SK-N-SH (cell line): ENCODE results near the gene SDHA. TPM values are rescaled to one million over a fixed set of nuclear protein-coding genes. Genes with fewer than 3 reads are reported as not detected.
"Not testable (repeated sequence)": the region's sequence is repeated elsewhere in the genome, so short reads cannot be mapped to it uniquely, and the experiment has no call there.

Source experiments
- CTCF ChIA-PET: fragments of 300-600, 350-600 bp; formaldehyde crosslinking; extraction: SDS; loops from one replicate; lab custom pipeline; 2021; lab: Yijun Ruan, JAX
- POLR2A ChIA-PET: fragments of 350-600 bp; sonication (Branson Sonifier 250); formaldehyde crosslinking; extraction: SDS; loops from one replicate; lab custom pipeline; 2020; ENCODE audit warnings: antibody characterized with exemption, inconsistent platforms; lab: Yijun Ruan, JAX
- DNase-seq: peaks from one replicate; pipeline ENCODE4 v3.0.0; 2012
- H2AFZ ChIP-seq: fragments of 200-600 bp; sonication (generic); 2 replicates; pipeline ENCODE4 v1.8.1; 2016; ENCODE audit warnings: antibody characterized with exemption, mild to moderate bottlenecking, low read depth
- H3F3A ChIP-seq: fragments of 200-600 bp; sonication (generic); replicated peaks from 2 replicates; pipeline ENCODE3; 2016; ENCODE audit warnings: antibody characterized with exemption, mild to moderate bottlenecking; ENCODE audit not compliant: insufficient read depth
- H3K27ac ChIP-seq, 2 experiments: fragments of 200-500 bp in 1 of 2; fragments of 200-600 bp in 1 of 2; sonication (Bioruptor generic) in 1 of 2; sonication (generic), shearing (Covaris generic) in 1 of 2; 2 replicates each; pipeline versions ENCODE4 v1.5.1 to v1.6.1; 2014 to 2016; ENCODE audit warnings: low read depth in 2 of 2, inconsistent platforms in 1 of 2, low read length in 1 of 2, mild to moderate bottlenecking in 1 of 2, mixed read lengths in 1 of 2
- H3K27me3 ChIP-seq: fragments of 200-600 bp; sonication (generic), shearing (Covaris generic); 2 replicates; pipeline ENCODE4 v1.6.1; 2016; ENCODE audit warnings: mixed run types; ENCODE audit not compliant: insufficient read depth
- H3K36me3 ChIP-seq, 2 experiments: fragments of 200-500 bp in 1 of 2; fragments of 200-600 bp in 1 of 2; sonication (Bioruptor generic) in 1 of 2; sonication (generic) in 1 of 2; replicated peaks in 1 of 2; 2 replicates each; pipeline versions ENCODE3 to v1.5.1; 2014 to 2016; ENCODE audit warnings: low read length in 1 of 2, mild to moderate bottlenecking in 1 of 2; ENCODE audit not compliant: insufficient read depth in 2 of 2, control insufficient read depth in 1 of 2
- H3K4me1 ChIP-seq, 2 experiments: fragments of 200-500 bp in 1 of 2; fragments of 200-600 bp in 1 of 2; sonication (Bioruptor generic) in 1 of 2; sonication (generic), shearing (Covaris generic) in 1 of 2; 2 replicates each; pipeline versions ENCODE4 v1.5.1 to v1.6.1; 2014 to 2016; ENCODE audit warnings: low read depth in 1 of 2, low read length in 1 of 2, mixed run types in 1 of 2; ENCODE audit not compliant: insufficient read depth in 2 of 2, control insufficient read depth in 1 of 2
- H3K4me2 ChIP-seq: fragments of 200-600 bp; sonication (generic), shearing (Covaris generic); 2 replicates; pipeline ENCODE4 v1.6.1; 2017; ENCODE audit warnings: mixed run types
- H3K4me3 ChIP-seq, 2 experiments: fragments of 200-500 bp in 1 of 2; fragments of 200-600 bp in 1 of 2; sonication (Bioruptor generic) in 1 of 2; sonication (generic), shearing (Covaris generic) in 1 of 2; 2 replicates each; pipeline versions ENCODE4 v1.5.1 to v1.8.1; 2014 to 2016; ENCODE audit warnings: low read depth in 2 of 2, inconsistent platforms in 1 of 2, low read length in 1 of 2, mild to moderate bottlenecking in 1 of 2, mixed read lengths in 1 of 2, moderate library complexity in 1 of 2
- H3K79me2 ChIP-seq: fragments of 200-600 bp; sonication (generic); 2 replicates; pipeline ENCODE4 v1.8.1; 2017; ENCODE audit warnings: mild to moderate bottlenecking; ENCODE audit not compliant: insufficient read depth
- H3K9ac ChIP-seq: fragments of 200-600 bp; sonication (generic); 2 replicates; pipeline ENCODE4 v1.6.1; 2017; ENCODE audit warnings: mixed run types
- H3K9me2 ChIP-seq: fragments of 200-600 bp; sonication (generic); 2 replicates; pipeline ENCODE4 v1.6.1; 2017; ENCODE audit warnings: mixed run types
- H3K9me3 ChIP-seq: fragments of 200-600 bp; sonication (generic); 2 replicates; pipeline ENCODE4 v1.6.1; 2017; ENCODE audit warnings: mixed run types, mild to moderate bottlenecking, moderate library complexity
- H4K20me1 ChIP-seq: fragments of 200-600 bp; sonication (generic); 2 replicates; pipeline ENCODE4 v1.6.1; 2017; ENCODE audit warnings: mild to moderate bottlenecking, mixed run types; ENCODE audit not compliant: insufficient read depth
- WGBS: methylation state at CpG from one replicate; pipeline ENCODE4 v1.1.6; 2017; ENCODE audit warnings: low lambda C conversion rate; 5-methylcytosine and 5-hydroxymethylcytosine counted together
- polyA plus RNA-seq, 3 experiments: library from polyadenylated mRNA; depleted of rRNA; stranded (reverse); fragments of >200 nt; gene quantifications; 2 replicates each; pipeline ENCODE4 v1.2.3, GENCODE V29; 2012

Gene SDHA
- polyA plus RNA-seq, 1 of the 3 experiments (the other 2 are of a cell fraction) = 106 TPM

GRCh38 chr5:291345-291744, 73.2 kb downstream of the SDHA start:
- H3K9me3 ChIP-seq, H3F3A ChIP-seq, H3K9me2 ChIP-seq, H3K27ac ChIP-seq, H3K4me2 ChIP-seq, H3K4me3 ChIP-seq, H3K9ac ChIP-seq, H3K36me3 ChIP-seq, H3K27me3 ChIP-seq, H3K4me1 ChIP-seq, DNase-seq, CTCF ChIA-PET, H2AFZ ChIP-seq, POLR2A ChIA-PET: not testable (repeated sequence)
- 97% methylated on average over 10 of the region's 10 CpGs for WGBS
- Histone ChIP-seq H4K20me1 (peaks cover 60% of the 10 kb centered on the region), H3K79me2 (peaks cover 66% of the 10 kb centered on the region)

DNA sequence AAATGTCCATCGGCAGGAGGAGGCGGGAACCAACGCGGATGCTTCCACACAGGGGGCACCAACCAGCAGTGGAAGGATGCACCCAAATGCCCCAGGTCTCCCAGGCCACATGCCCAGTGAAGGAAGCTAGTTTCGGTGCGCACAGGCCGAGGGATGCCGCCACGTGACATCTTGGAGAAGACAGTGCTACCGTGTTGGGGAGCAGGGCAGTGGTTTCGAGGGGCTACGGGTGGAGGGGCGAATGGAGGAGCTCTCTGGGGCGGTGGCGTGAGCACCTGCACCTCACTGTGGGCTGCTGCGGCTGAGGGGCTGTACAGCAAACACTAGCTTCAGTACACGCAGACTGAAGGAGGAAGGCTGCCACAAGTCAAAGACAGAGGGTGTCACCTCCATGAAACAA, 76.7 kb downstream of the SDHA start:
- H3K9ac ChIP-seq, DNase-seq, POLR2A ChIA-PET, H3K27ac ChIP-seq, H3K9me3 ChIP-seq, CTCF ChIA-PET, H2AFZ ChIP-seq, H3K4me2 ChIP-seq, H3K4me3 ChIP-seq, H3F3A ChIP-seq, H3K9me2 ChIP-seq, H3K4me1 ChIP-seq, H3K36me3 ChIP-seq, H3K27me3 ChIP-seq: not testable (repeated sequence)
- WGBS = 96% methylated on average over 17 of the region's 17 CpGs
- Histone ChIP-seq H4K20me1 (peaks cover 41% of the 10 kb centered on the region), H3K79me2 (peaks cover 55% of the 10 kb centered on the region)

GRCh38 chr5:296207-296606, 78.1 kb downstream of the SDHA start:
- H3K36me3 ChIP-seq, H3K9me2 ChIP-seq, H3K4me1 ChIP-seq, H3K9ac ChIP-seq, H2AFZ ChIP-seq, H3K4me3 ChIP-seq, POLR2A ChIA-PET, DNase-seq, H3F3A ChIP-seq, H3K27ac ChIP-seq, H3K27me3 ChIP-seq, CTCF ChIA-PET, H3K9me3 ChIP-seq, H3K4me2 ChIP-seq: not testable (repeated sequence)
- WGBS = 89% methylated on average over 10 of the region's 10 CpGs
- H3K79me2 ChIP-seq = peaks cover 48% of the 10 kb centered on the region; the same call in 1 of the 2 replicates
- peaks cover 47% of the 10 kb centered on the region for H4K20me1 ChIP-seq

- WGBS = 92% methylated on average over 12 of the region's 16 CpGs
Measured at GRCh38 chr5:296954-297353, 78.8 kb downstream of the SDHA start.

DNA sequence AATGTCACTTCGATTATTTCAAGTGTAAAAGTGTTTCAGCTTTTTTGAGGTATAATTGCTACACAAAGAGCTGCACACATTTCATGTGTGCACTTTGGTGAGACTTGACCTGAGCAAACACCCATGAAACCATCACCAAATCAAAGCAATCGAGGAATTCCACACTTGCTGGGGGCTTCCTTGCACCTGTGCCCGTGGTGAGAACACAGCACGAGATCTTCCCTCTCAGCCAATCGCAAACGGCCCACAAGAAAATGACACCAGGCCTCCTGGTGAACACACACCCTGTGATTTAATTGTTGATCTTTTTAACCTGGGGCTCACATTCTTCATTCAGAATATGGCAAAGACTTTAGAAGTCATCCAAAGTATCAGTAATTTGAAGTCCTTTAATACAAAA, 79.3 kb downstream of the SDHA start:
- H3K27ac ChIP-seq, CTCF ChIA-PET: not testable (repeated sequence)

More at GRCh38 chr5:296954-297353, 78.8 kb downstream of the SDHA start:
- H3K9ac ChIP-seq, H3K27me3 ChIP-seq, H3K27ac ChIP-seq, H3K4me1 ChIP-seq, DNase-seq, H3K36me3 ChIP-seq, H3F3A ChIP-seq, H3K9me3 ChIP-seq, POLR2A ChIA-PET, H3K9me2 ChIP-seq, H3K4me2 ChIP-seq, H3K4me3 ChIP-seq, H2AFZ ChIP-seq, CTCF ChIA-PET: not testable (repeated sequence)
- H4K20me1 ChIP-seq = peaks cover 49% of the 10 kb centered on the region
- H3K79me2 ChIP-seq = peaks cover 44% of the 10 kb centered on the region; the same call in 1 of the 2 replicates

GRCh38 chr5:297991-298736, 80.0 kb downstream of the SDHA start:
- H3K4me3 ChIP-seq, H3K27ac ChIP-seq, CTCF ChIA-PET, H3K36me3 ChIP-seq, H3K9ac ChIP-seq, H3K9me2 ChIP-seq, H2AFZ ChIP-seq, DNase-seq, H3K4me2 ChIP-seq, POLR2A ChIA-PET, H3K9me3 ChIP-seq, H3K27me3 ChIP-seq, H3F3A ChIP-seq, H3K4me1 ChIP-seq: not testable (repeated sequence)
- Histone ChIP-seq H4K20me1 (peaks cover 50% of the 10 kb centered on the region), H3K79me2 (peaks cover 34% of the 10 kb centered on the region; the same call in 1 of the 2 replicates)
- WGBS = 94% methylated on average over 11 of the region's 14 CpGs

More for the DNA sequence above, 79.3 kb downstream of the SDHA start:
- H3F3A ChIP-seq, H3K36me3 ChIP-seq, DNase-seq, H3K9me2 ChIP-seq, H3K9me3 ChIP-seq, H3K9ac ChIP-seq, H3K4me2 ChIP-seq, H3K4me1 ChIP-seq, H2AFZ ChIP-seq, H3K27me3 ChIP-seq, POLR2A ChIA-PET, H3K4me3 ChIP-seq: not testable (repeated sequence)
- Histone ChIP-seq H3K79me2 (peaks cover 39% of the 10 kb centered on the region; the same call in 1 of the 2 replicates), H4K20me1 (peaks cover 49% of the 10 kb centered on the region)
- 90% methylated on average over 6 of the region's 6 CpGs for whole genome bisulfite sequencing
